Sigmoid colon (tissue), 7 donors: Measurements from ENCODE around the gene ANAPC5. TPM values are rescaled to one million over a fixed set of nuclear protein-coding genes. Genes with fewer than 3 reads are reported as not detected.

Source experiments
- DNase-seq: peaks from one replicate; pipeline ENCODE4 v3.0.0-alpha.2; 2019
- H3K27ac ChIP-seq, 4 donors: fragments of 200-600 bp; sonication (generic); one replicate each; pipeline ENCODE4 v1.5.1; 2016 to 2019; ENCODE audit warnings: mild to moderate bottlenecking in 1 of 4
- H3K27me3 ChIP-seq, 3 donors: fragments of 200-600 bp; sonication (generic); one replicate each; pipeline ENCODE4 v1.5.1; 2019; ENCODE audit warnings: mild to moderate bottlenecking in 1 of 3
- H3K36me3 ChIP-seq, 4 donors: fragments of 200-600 bp; sonication (generic); one replicate each; pipeline ENCODE4 v1.5.1; 2016 to 2019
- H3K4me1 ChIP-seq, 4 donors: fragments of 200-600 bp; sonication (generic); one replicate each; pipeline ENCODE4 v1.5.1; 2017 to 2019
- H3K4me3 ChIP-seq, 4 donors: fragments of 200-600 bp; sonication (generic); one replicate each; pipeline ENCODE4 v1.5.1; 2017 to 2019; ENCODE audit warnings: mild to moderate bottlenecking in 2 of 4, moderate library complexity in 1 of 4
- H3K9me3 ChIP-seq, 4 donors: fragments of 200-600 bp in 3 of 4; sonication (generic) in 3 of 4; one replicate each; pipeline versions ENCODE4 v1.5.1 to v1.6.1; 2013 to 2019
- EP300 ChIP-seq, 4 donors: sonication (generic); formaldehyde crosslinking; IDR thresholded peaks; one replicate each; pipeline ENCODE4 v1.6.1; 2017; ENCODE audit warnings: antibody characterized with exemption in 4 of 4
- POLR2A ChIP-seq, 2 donors: fragments of 450-650 bp; IDR thresholded peaks; one replicate each; pipeline ENCODE4 v1.6.1; 2016; ENCODE audit warnings: antibody characterized with exemption in 2 of 2, mild to moderate bottlenecking in 2 of 2, moderate library complexity in 2 of 2
- POLR2AphosphoS5 ChIP-seq, 4 donors: sonication (generic); formaldehyde crosslinking; IDR thresholded peaks; one replicate each; pipeline ENCODE4 v1.6.1; 2017; ENCODE audit warnings: antibody characterized with exemption in 4 of 4
- WGBS, 2 donors: extraction: QIAGEN DNeasy Blood & Tissue Kit; methylation state at CpG; one replicate each; pipeline ENCODE4 v1.1.7; 2013; 5-methylcytosine and 5-hydroxymethylcytosine counted together
- intact Hi-C: fragments of 100-400 bp; cut with DNase I; formaldehyde crosslinking; loops from one replicate; pipeline ENCODE4 v1.15.1; 2023
- polyA plus RNA-seq, 3 donors: library from polyadenylated mRNA; stranded (reverse); fragments of 200-250 nt; gene quantifications; one replicate each; pipeline ENCODE4 v1.2.3, GENCODE V29; 2013
- total RNA-seq, 4 donors: library from RNA; depleted of rRNA; stranded (reverse); fragments of >200 nt; gene quantifications; one replicate each; pipeline ENCODE4 v1.1.0, GENCODE V29; 2016
- TF ChIP-seq, protein P1 (sequence below), 4 experiments: fragments of 450-650 bp in 3 of 4; fragments of 200-600 bp in 1 of 4; IDR thresholded peaks; one replicate each; pipeline ENCODE4 v1.5.1; 2016 to 2019; ENCODE audit warnings: antibody characterized with exemption in 4 of 4, mild to moderate bottlenecking in 3 of 4, moderate library complexity in 2 of 4
- donor health status: healthy with polysubstance abuse.
- donor health status: Bipolar disorder and iron deficiency.
- donor health status: healthy.

The ANAPC5 gene
- total and polyA plus RNA-seq, 7 donors = 51.6 to 93.6 (median 76.0) TPM

DNA sequence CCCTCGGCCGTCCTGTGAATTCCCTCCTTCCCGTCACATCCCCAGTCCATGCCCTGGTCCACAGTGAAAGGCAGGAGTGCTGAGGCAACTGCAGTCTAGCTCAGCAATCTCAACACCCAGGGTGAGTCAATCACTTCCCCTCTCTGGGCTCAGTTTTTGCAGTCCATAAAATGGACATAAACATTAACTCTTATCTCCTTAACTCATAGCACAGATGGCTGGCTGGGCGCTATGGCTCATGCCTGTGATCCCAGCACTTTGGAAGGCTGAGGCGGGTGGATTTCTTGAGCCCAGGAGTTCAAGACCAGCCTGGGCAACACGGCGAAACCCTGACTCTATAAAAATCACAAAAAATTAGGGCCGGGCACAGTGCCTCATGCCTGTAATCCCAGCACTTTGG, 88.1 kb downstream of the ANAPC5 start:
- Histone ChIP-seq H3K9me3 (no peaks in the 10 kb centered on the region), H3K27me3 (no peaks in the 10 kb centered on the region), H3K4me3 (no peak overlapping the region), H3K36me3 (peaks cover 21 to 91% (median 35%) of the 10 kb centered on the region in 4 donors), H3K27ac (no peak overlapping the region), H3K4me1 (no peaks in the 10 kb centered on the region)
- TF ChIP-seq, protein P1, sequence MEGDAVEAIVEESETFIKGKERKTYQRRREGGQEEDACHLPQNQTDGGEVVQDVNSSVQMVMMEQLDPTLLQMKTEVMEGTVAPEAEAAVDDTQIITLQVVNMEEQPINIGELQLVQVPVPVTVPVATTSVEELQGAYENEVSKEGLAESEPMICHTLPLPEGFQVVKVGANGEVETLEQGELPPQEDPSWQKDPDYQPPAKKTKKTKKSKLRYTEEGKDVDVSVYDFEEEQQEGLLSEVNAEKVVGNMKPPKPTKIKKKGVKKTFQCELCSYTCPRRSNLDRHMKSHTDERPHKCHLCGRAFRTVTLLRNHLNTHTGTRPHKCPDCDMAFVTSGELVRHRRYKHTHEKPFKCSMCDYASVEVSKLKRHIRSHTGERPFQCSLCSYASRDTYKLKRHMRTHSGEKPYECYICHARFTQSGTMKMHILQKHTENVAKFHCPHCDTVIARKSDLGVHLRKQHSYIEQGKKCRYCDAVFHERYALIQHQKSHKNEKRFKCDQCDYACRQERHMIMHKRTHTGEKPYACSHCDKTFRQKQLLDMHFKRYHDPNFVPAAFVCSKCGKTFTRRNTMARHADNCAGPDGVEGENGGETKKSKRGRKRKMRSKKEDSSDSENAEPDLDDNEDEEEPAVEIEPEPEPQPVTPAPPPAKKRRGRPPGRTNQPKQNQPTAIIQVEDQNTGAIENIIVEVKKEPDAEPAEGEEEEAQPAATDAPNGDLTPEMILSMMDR (IDR thresholded peaks at IDR 0.05) = no peak
- TF ChIP-seq EP300 (IDR thresholded peaks at IDR 0.05) (no peak), POLR2AphosphoS5 (IDR thresholded peaks at IDR 0.05) (no peak), POLR2A (IDR thresholded peaks at IDR 0.05) (no peak)
- DNase-seq = no peak
- 92% methylated on average over 8 of the region's 8 CpGs for WGBS, 2 donors
- intact Hi-C loops = no loop called here

GRCh38 chr12:121263206-121263935, 88.8 kb downstream of the ANAPC5 start:
- TF ChIP-seq EP300 (IDR thresholded peaks at IDR 0.05) (no peak), POLR2A (IDR thresholded peaks at IDR 0.05) (no peak), POLR2AphosphoS5 (IDR thresholded peaks at IDR 0.05) (no peak)
- TF ChIP-seq, protein P1 (IDR thresholded peaks at IDR 0.05) = no peak
- intact Hi-C loops = no loop called here
- Histone ChIP-seq H3K27me3 (no peaks in the 10 kb centered on the region), H3K9me3 (no peaks in the 10 kb centered on the region), H3K4me1 (no peaks in the 10 kb centered on the region), H3K27ac (no peak overlapping the region), H3K4me3 (no peak overlapping the region), H3K36me3 (peaks cover 22 to 90% (median 31%) of the 10 kb centered on the region in 4 donors)
- WGBS, 2 donors = 94 to 95% methylated on average over 10 of the region's 10 CpGs
- DNase-seq = no peak

- Histone ChIP-seq H3K9me3 (no peaks in the 10 kb centered on the region), H3K36me3 (peaks cover 21 to 82% (median 28%) of the 10 kb centered on the region in 4 donors), H3K27me3 (no peaks in the 10 kb centered on the region), H3K4me1 (no peaks in the 10 kb centered on the region), H3K4me3 (no peak overlapping the region), H3K27ac (no peak overlapping the region)
- TF ChIP-seq POLR2AphosphoS5 (IDR thresholded peaks at IDR 0.05) (no peak), EP300 (IDR thresholded peaks at IDR 0.05) (no peak), POLR2A (IDR thresholded peaks at IDR 0.05) (no peak)
- TF ChIP-seq, protein P1 (IDR thresholded peaks at IDR 0.05) = no peak
- DNase-seq = no peak
- intact Hi-C loops = no loop called here
- WGBS, 2 donors = 94 to 95% methylated on average over 6 of the region's 6 CpGs
These were observed 90.8 kb downstream of the ANAPC5 start for GRCh38 chr12:121261398-121261797.

DNA sequence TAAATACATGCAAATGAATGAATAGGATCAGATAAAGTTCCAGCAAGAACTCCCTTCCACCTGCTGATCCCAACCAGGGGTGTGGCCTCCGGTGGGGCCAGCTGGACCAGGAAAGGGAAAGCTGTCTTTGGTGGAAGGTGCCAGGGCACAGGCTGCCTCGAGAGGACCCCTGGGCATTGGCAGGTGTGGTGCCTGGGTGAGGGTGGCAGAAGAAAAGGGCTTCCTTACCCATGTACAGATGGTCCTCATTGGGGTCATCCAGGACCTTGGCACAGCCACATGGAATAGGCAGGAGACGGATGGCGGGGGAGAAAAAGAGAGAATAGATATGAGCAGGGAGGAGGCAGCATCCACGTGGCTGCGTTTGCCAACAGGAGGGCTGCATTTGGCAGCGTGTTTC, 92.1 kb downstream of the ANAPC5 start:
- intact Hi-C loops = no loop called here
- WGBS, 2 donors = 86 to 94% methylated on average over 7 of the region's 7 CpGs
- Histone ChIP-seq H3K4me1 (no peaks in the 10 kb centered on the region), H3K9me3 (no peaks in the 10 kb centered on the region), H3K4me3 (no peak overlapping the region), H3K27ac (no peak overlapping the region), H3K27me3 (no peaks in the 10 kb centered on the region), H3K36me3 (peaks cover 21 to 70% (median 31%) of the 10 kb centered on the region in 4 donors)
- TF ChIP-seq POLR2A (IDR thresholded peaks at IDR 0.05) (no peak), EP300 (IDR thresholded peaks at IDR 0.05) (no peak), POLR2AphosphoS5 (IDR thresholded peaks at IDR 0.05) (no peak)
- TF ChIP-seq, protein P1 (IDR thresholded peaks at IDR 0.05) = no peak
- DNase-seq = no peak
